Mononuclear cell (primary cell): ENCODE data around the gene CCDC28B. TPM values are rescaled to one million over a fixed set of nuclear protein-coding genes. Genes with fewer than 3 reads are reported as not detected.

ENCODE experiments used
- H3K27me3 ChIP-seq: 2 replicates; pipeline ENCODE4 v1.6.0; 2011; ENCODE audit warnings: low read length, control low read depth; ENCODE audit not compliant: insufficient read depth
- H3K4me1 ChIP-seq: 2 replicates; pipeline ENCODE4 v1.5.1; 2011; ENCODE audit warnings: mild to moderate bottlenecking, low read length, control low read depth; ENCODE audit not compliant: insufficient read depth
- H3K4me3 ChIP-seq: 2 replicates; pipeline ENCODE4 v1.5.1; 2011; ENCODE audit warnings: mild to moderate bottlenecking, low read length, moderate library complexity
- H3K9me3 ChIP-seq: 2 replicates; pipeline ENCODE4 v1.5.1; 2011; ENCODE audit warnings: low read depth, mild to moderate bottlenecking, control low read depth, low read length
- total RNA-seq: library from RNA; depleted of rRNA; stranded (reverse); fragments of >200 nt; gene quantifications from one replicate; pipeline ENCODE4 v1.2.3, GENCODE V29; 2012

Gene CCDC28B
- total RNA-seq, 1 donor, result 3.7 TPM

GRCh38 chr1:32182060-32182459 lies 18.3 kb upstream of the CCDC28B start:
- Histone ChIP-seq H3K9me3 (no peaks in the 10 kb centered on the region), H3K27me3 (no peaks in the 10 kb centered on the region), H3K4me3 (no peak overlapping the region), H3K4me1 (peaks cover 39% of the 10 kb centered on the region)

- Histone ChIP-seq H3K27me3 (no peaks in the 10 kb centered on the region), H3K9me3 (no peaks in the 10 kb centered on the region), H3K4me1 (peaks cover 25% of the 10 kb centered on the region), H3K4me3 (no peak overlapping the region)
Observed at GRCh38 chr1:32184650-32185049, 15.7 kb upstream of the CCDC28B start.

GRCh38 chr1:32186077-32186476 lies 14.3 kb upstream of the CCDC28B start:
- Histone ChIP-seq H3K27me3 (no peaks in the 10 kb centered on the region), H3K4me3 (no peak overlapping the region), H3K4me1 (peaks cover 13% of the 10 kb centered on the region), H3K9me3 (no peaks in the 10 kb centered on the region)

GRCh38 chr1:32186491-32186890 lies 13.9 kb upstream of the CCDC28B start:
- Histone ChIP-seq H3K4me3 (no peak overlapping the region), H3K9me3 (no peaks in the 10 kb centered on the region), H3K27me3 (no peaks in the 10 kb centered on the region), H3K4me1 (peaks cover 9% of the 10 kb centered on the region)

GRCh38 chr1:32187850-32188249 lies 12.5 kb upstream of the CCDC28B start:
- Histone ChIP-seq H3K4me3 (no peak overlapping the region), H3K27me3 (no peaks in the 10 kb centered on the region), H3K4me1 (no peaks in the 10 kb centered on the region), H3K9me3 (no peaks in the 10 kb centered on the region)

- Histone ChIP-seq H3K9me3 (no peaks in the 10 kb centered on the region), H3K4me1 (peaks cover 20% of the 10 kb centered on the region), H3K4me3 (no peak overlapping the region), H3K27me3 (no peaks in the 10 kb centered on the region)
Observed at GRCh38 chr1:32192220-32192948, 8.0 kb upstream of the CCDC28B start.

GRCh38 chr1:32194984-32195383 lies 5.4 kb upstream of the CCDC28B start:
- Histone ChIP-seq H3K4me3 (no peak overlapping the region), H3K27me3 (no peaks in the 10 kb centered on the region), H3K9me3 (no peaks in the 10 kb centered on the region), H3K4me1 (peaks cover 27% of the 10 kb centered on the region)

GRCh38 chr1:32195531-32195930 lies 4.9 kb upstream of the CCDC28B start:
- H3K4me3 ChIP-seq, result no peak overlapping the region
- peaks cover 30% of the 10 kb centered on the region for H3K4me1 ChIP-seq
- no peaks in the 10 kb centered on the region for H3K27me3 ChIP-seq
- no peaks in the 10 kb centered on the region for H3K9me3 ChIP-seq

- H3K4me1 ChIP-seq, result peaks cover 36% of the 10 kb centered on the region
- no peaks in the 10 kb centered on the region for H3K27me3 ChIP-seq
- no peak overlapping the region for H3K4me3 ChIP-seq
- no peaks in the 10 kb centered on the region for H3K9me3 ChIP-seq
Observed at GRCh38 chr1:32195972-32196823, 4.2 kb upstream of the CCDC28B start.

GRCh38 chr1:32197074-32197473 lies 3.3 kb upstream of the CCDC28B start:
- H3K4me1 ChIP-seq, result peaks cover 45% of the 10 kb centered on the region
- H3K27me3 ChIP-seq, result no peaks in the 10 kb centered on the region
- H3K9me3 ChIP-seq, result no peaks in the 10 kb centered on the region
- H3K4me3 ChIP-seq, result no peak overlapping the region

- Histone ChIP-seq H3K4me3 (no peak overlapping the region), H3K27me3 (no peaks in the 10 kb centered on the region), H3K9me3 (no peaks in the 10 kb centered on the region), H3K4me1 (peaks cover 52% of the 10 kb centered on the region)
Observed at GRCh38 chr1:32197837-32198236, 2.6 kb upstream of the CCDC28B start.

GRCh38 chr1:32198237-32199042 lies 2.0 kb upstream of the CCDC28B start:
- no peaks in the 10 kb centered on the region for H3K9me3 ChIP-seq
- H3K4me3 ChIP-seq, result no peak overlapping the region
- no peaks in the 10 kb centered on the region for H3K27me3 ChIP-seq
- H3K4me1 ChIP-seq, result peaks cover 53% of the 10 kb centered on the region

- Histone ChIP-seq H3K4me1 (peaks cover 53% of the 10 kb centered on the region), H3K4me3 (no peak overlapping the region), H3K27me3 (no peaks in the 10 kb centered on the region), H3K9me3 (no peaks in the 10 kb centered on the region)
Observed at GRCh38 chr1:32199043-32199716, 1.2 kb upstream of the CCDC28B start.

- peaks cover 51% of the 10 kb centered on the region for H3K4me1 ChIP-seq
- no peaks in the 10 kb centered on the region for H3K27me3 ChIP-seq
- no peaks in the 10 kb centered on the region for H3K9me3 ChIP-seq
- H3K4me3 ChIP-seq, result no peak overlapping the region
Observed at GRCh38 chr1:32199717-32200072, 700 bp upstream of the CCDC28B start.
